ENCODE measurements around the gene IPCEF1. TPM values are rescaled to one million over a fixed set of nuclear protein-coding genes. Genes with fewer than 3 reads are reported as not detected.
"Not testable (repeated sequence)": the region's sequence is repeated elsewhere in the genome, so short reads cannot be mapped to it uniquely, and the experiment has no call there.

The IPCEF1 gene
- total RNA-seq, 5 donors from 2014 or later (not counting 1 experiment from before 2014, with no cell fraction given): 57.6 to 132 (median 69.4) TPM

- Histone ChIP-seq H3K36me3 (ENCODE audit: control insufficient read depth in 2 of 2, extremely low read depth in 1 of 2, insufficient read depth in 1 of 2, low read length in 1 of 2) (peaks cover 20 to 82% of the 10 kb centered on the region in 2 donors), H3K9me3 (no peaks in the 10 kb centered on the region), H3K4me3 (ENCODE audit: control insufficient read depth in 1 of 2, extremely low read depth in 1 of 2, low read length in 1 of 2) (no peak overlapping the region), H3K27me3 (replicated peaks in 1 of 2; ENCODE audit: control insufficient read depth in 2 of 2, extremely low read depth in 1 of 2, insufficient read depth in 2 of 2, low read length in 1 of 2) (no peaks in the 10 kb centered on the region), H3K4me1 (ENCODE audit: control insufficient read depth in 1 of 2, extremely low read depth in 1 of 2, insufficient read depth in 2 of 2, low read length in 2 of 2) (no peaks in the 10 kb centered on the region), H3K27ac (ENCODE audit: low read length) (no peak overlapping the region)
- H3K27me3 Mint-ChIP-seq: no peaks in the 10 kb centered on the region
- no peaks in the 10 kb centered on the region for H3K9me3 Mint-ChIP-seq
- no peak for DNase-seq
- no peak for ATAC-seq (replicated peaks in 1 of 4)
- ChIA-PET CTCF (interaction anchor here in 1 of 2 donors (1.0 kb wide), 1 partner anchor 12 kb away, joined by 3 read pairs; no protein-coding TSS in a partner anchor), POLR2A (no interaction called here)
- no peak overlapping the region for H3K4me3 Mint-ChIP-seq
- H3K36me3 Mint-ChIP-seq: peaks cover 75% of the 10 kb centered on the region
- H3K27ac Mint-ChIP-seq: peak overlapping the region; percentile 31 to 45
- peaks cover 35 to 62% (median 47%) of the 10 kb centered on the region in 3 donors for H3K4me1 Mint-ChIP-seq
- WGBS (ENCODE audit: insufficient coverage): 50% methylated on average over 1 of the region's 4 CpGs
These were observed 149.6 kb downstream of the IPCEF1 start for GRCh38 chr6:154206996-154207395.

DNA sequence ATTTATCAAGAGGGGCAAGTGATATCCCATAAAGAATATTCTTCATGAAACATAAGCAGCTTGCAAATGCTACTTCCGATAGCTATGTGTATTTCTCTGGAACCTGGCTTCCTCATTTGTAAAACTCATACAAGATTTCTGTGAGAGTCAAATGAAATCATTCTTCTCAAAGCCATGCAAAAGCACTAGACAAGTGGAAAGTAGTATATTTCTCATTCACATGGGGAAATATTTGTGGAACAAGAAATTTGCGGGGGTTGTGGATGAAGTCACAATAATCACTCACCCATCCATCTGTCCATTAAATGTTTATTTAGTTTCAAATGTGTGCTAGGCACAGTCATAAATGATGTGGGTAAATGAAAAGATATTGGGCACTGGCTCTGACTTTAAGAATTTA lies 150.5 kb downstream of the IPCEF1 start:
- CTCF ChIA-PET: no interaction called here
- Mint-ChIP-seq H3K36me3 (peaks cover 79% of the 10 kb centered on the region), H3K4me3 (no peak overlapping the region), H3K4me1 (peaks cover 41 to 64% (median 54%) of the 10 kb centered on the region in 3 donors), H3K9me3 (no peaks in the 10 kb centered on the region), H3K27me3 (no peaks in the 10 kb centered on the region), H3K27ac (no peak overlapping the region)
- no peak for DNase-seq
- H3K4me1 ChIP-seq (ENCODE audit: control insufficient read depth in 1 of 2, extremely low read depth in 1 of 2, insufficient read depth in 2 of 2, low read length in 2 of 2): no peaks in the 10 kb centered on the region
- peaks cover 20 to 81% of the 10 kb centered on the region in 2 donors for H3K36me3 ChIP-seq (ENCODE audit: control insufficient read depth in 2 of 2, extremely low read depth in 1 of 2, insufficient read depth in 1 of 2, low read length in 1 of 2)
- no peak overlapping the region for H3K27ac ChIP-seq (ENCODE audit: low read length)
- POLR2A ChIA-PET: no interaction called here
- H3K9me3 ChIP-seq: no peaks in the 10 kb centered on the region
- no peak for ATAC-seq (replicated peaks in 1 of 4)
- no peak overlapping the region for H3K4me3 ChIP-seq (ENCODE audit: control insufficient read depth in 1 of 2, extremely low read depth in 1 of 2, low read length in 1 of 2)
- H3K27me3 ChIP-seq (replicated peaks in 1 of 2; ENCODE audit: control insufficient read depth in 2 of 2, extremely low read depth in 1 of 2, insufficient read depth in 2 of 2, low read length in 1 of 2): no peaks in the 10 kb centered on the region
- whole genome bisulfite sequencing (ENCODE audit: insufficient coverage): no CpG with 5 or more reads among the region's 2 CpGs

GRCh38 chr6:154202958-154203357 lies 153.6 kb downstream of the IPCEF1 start:
- Histone ChIP-seq H3K36me3 (ENCODE audit: control insufficient read depth in 2 of 2, extremely low read depth in 1 of 2, insufficient read depth in 1 of 2, low read length in 1 of 2) (peaks cover 24 to 76% of the 10 kb centered on the region in 2 donors), H3K27me3 (replicated peaks in 1 of 2; ENCODE audit: control insufficient read depth in 2 of 2, extremely low read depth in 1 of 2, insufficient read depth in 2 of 2, low read length in 1 of 2) (no peaks in the 10 kb centered on the region), H3K9me3 (no peaks in the 10 kb centered on the region), H3K4me3 (ENCODE audit: control insufficient read depth in 1 of 2, extremely low read depth in 1 of 2, low read length in 1 of 2) (no peak overlapping the region), H3K27ac (ENCODE audit: low read length) (no peak overlapping the region), H3K4me1 (ENCODE audit: control insufficient read depth in 1 of 2, extremely low read depth in 1 of 2, insufficient read depth in 2 of 2, low read length in 2 of 2) (no peaks in the 10 kb centered on the region)
- Mint-ChIP-seq H3K4me3 (no peak overlapping the region), H3K27ac (peak overlapping the region in 1 of 2 donors; percentile 50), H3K9me3 (no peaks in the 10 kb centered on the region), H3K4me1 (peaks cover 62 to 77% (median 69%) of the 10 kb centered on the region in 3 donors), H3K36me3 (peaks cover 88% of the 10 kb centered on the region), H3K27me3 (no peaks in the 10 kb centered on the region)
- 100% methylated on average over 3 of the region's 6 CpGs for WGBS (ENCODE audit: insufficient coverage)
- DNase-seq (no peak), ATAC-seq (replicated peaks in 1 of 4) (no peak)
- ChIA-PET CTCF (no interaction called here), POLR2A (interaction anchor here in 1 of 2 donors (0.6 kb wide), 1 partner anchor 8 kb away, joined by 6 read pairs; no protein-coding TSS in a partner anchor)

GRCh38 chr6:154202339-154202738 lies 154.3 kb downstream of the IPCEF1 start:
- peaks cover 86% of the 10 kb centered on the region for H3K36me3 Mint-ChIP-seq
- WGBS (ENCODE audit: insufficient coverage): 40% methylated on average over 1 of the region's 3 CpGs
- ChIA-PET POLR2A (no interaction called here), CTCF (no interaction called here)
- H3K9me3 Mint-ChIP-seq: no peaks in the 10 kb centered on the region
- H3K4me3 Mint-ChIP-seq: no peak overlapping the region
- H3K36me3 ChIP-seq (ENCODE audit: control insufficient read depth in 2 of 2, extremely low read depth in 1 of 2, insufficient read depth in 1 of 2, low read length in 1 of 2): peaks cover 18 to 74% of the 10 kb centered on the region in 2 donors
- H3K4me1 ChIP-seq (ENCODE audit: control insufficient read depth in 1 of 2, extremely low read depth in 1 of 2, insufficient read depth in 2 of 2, low read length in 2 of 2): peaks cover 0 to 2% of the 10 kb centered on the region in 2 experiments
- H3K27ac Mint-ChIP-seq: peak overlapping the region in 1 of 2 donors; percentile 21
- no peak for ATAC-seq (replicated peaks in 1 of 4)
- no peaks in the 10 kb centered on the region for H3K27me3 ChIP-seq (replicated peaks in 1 of 2; ENCODE audit: control insufficient read depth in 2 of 2, extremely low read depth in 1 of 2, insufficient read depth in 2 of 2, low read length in 1 of 2)
- peaks cover 68 to 83% (median 69%) of the 10 kb centered on the region in 3 donors for H3K4me1 Mint-ChIP-seq
- H3K9me3 ChIP-seq: no peaks in the 10 kb centered on the region
- H3K4me3 ChIP-seq (ENCODE audit: control insufficient read depth in 1 of 2, extremely low read depth in 1 of 2, low read length in 1 of 2): no peak overlapping the region
- H3K27me3 Mint-ChIP-seq: no peaks in the 10 kb centered on the region
- H3K27ac ChIP-seq (ENCODE audit: low read length): no peak overlapping the region
- DNase-seq: no peak

GRCh38 chr6:154201688-154202087 lies 154.9 kb downstream of the IPCEF1 start:
- 100% methylated on average over 1 of the region's 4 CpGs for WGBS (ENCODE audit: insufficient coverage)
- peaks cover 13 to 73% of the 10 kb centered on the region in 2 donors for H3K36me3 ChIP-seq (ENCODE audit: control insufficient read depth in 2 of 2, extremely low read depth in 1 of 2, insufficient read depth in 1 of 2, low read length in 1 of 2)
- H3K9me3 Mint-ChIP-seq; H3K4me3 Mint-ChIP-seq; H3K27me3 Mint-ChIP-seq; H3K4me1 ChIP-seq (ENCODE audit: control insufficient read depth in 1 of 2, extremely low read depth in 1 of 2, insufficient read depth in 2 of 2, low read length in 2 of 2); H3K4me3 ChIP-seq (ENCODE audit: control insufficient read depth in 1 of 2, extremely low read depth in 1 of 2, low read length in 1 of 2); H3K27ac ChIP-seq (ENCODE audit: low read length); ATAC-seq (replicated peaks in 1 of 4); H3K9me3 ChIP-seq; H3K27me3 ChIP-seq (replicated peaks in 1 of 2; ENCODE audit: control insufficient read depth in 2 of 2, extremely low read depth in 1 of 2, insufficient read depth in 2 of 2, low read length in 1 of 2); DNase-seq; POLR2A ChIA-PET: not testable (repeated sequence)
- peaks cover 67 to 85% (median 70%) of the 10 kb centered on the region in 3 donors for H3K4me1 Mint-ChIP-seq
- CTCF ChIA-PET: interaction anchor here in 1 of 2 donors (0.5 kb wide), 1 partner anchor 18 kb away, joined by 3 read pairs; no protein-coding TSS in a partner anchor
- H3K27ac Mint-ChIP-seq: peak overlapping the region in 1 of 2 donors; percentile 67
- peaks cover 82% of the 10 kb centered on the region for H3K36me3 Mint-ChIP-seq

DNA sequence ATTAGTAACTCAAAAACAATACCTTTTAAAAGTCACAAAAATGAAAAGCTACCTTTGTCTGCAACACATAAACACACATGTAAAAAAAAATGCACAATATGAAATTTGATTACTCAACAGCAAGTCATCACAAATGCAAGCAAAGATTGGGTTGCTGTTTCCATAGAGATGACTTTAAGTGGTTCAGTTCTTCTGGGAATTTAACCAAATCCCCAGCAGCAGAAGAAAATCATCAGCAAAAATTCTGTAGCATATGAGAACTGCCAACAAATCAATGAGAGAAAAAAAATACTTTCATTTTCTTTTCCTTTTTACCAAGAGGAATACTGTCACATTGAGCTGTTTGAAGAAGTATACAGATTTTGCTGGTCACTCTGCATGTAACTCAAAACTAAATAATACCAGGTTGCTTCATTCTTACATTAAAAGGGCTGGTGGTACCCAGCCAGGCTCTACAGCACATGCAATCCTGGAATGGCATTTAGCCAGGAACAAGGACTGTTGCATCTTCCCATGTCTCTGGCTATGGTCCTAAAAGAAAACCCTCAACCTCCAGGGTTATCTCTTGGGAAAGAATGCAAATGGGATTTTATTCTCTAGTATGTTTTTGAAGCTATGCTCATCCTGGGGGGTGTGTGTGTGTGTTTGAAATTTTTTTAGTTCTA lies 159.3 kb downstream of the IPCEF1 start:
- ChIA-PET CTCF (interaction anchor here (0.6 to 1.4 kb wide), 4 partner anchors 35 to 80 kb away, joined by 3 to 8 read pairs (median 4); no protein-coding TSS in a partner anchor), POLR2A (interaction anchor here in 1 of 2 donors (0.6 to 0.7 kb wide), 3 partner anchors 19 to 120 kb away, joined by 3 to 4 read pairs (median 3); no protein-coding TSS in a partner anchor)
- no peak overlapping the region for H3K27ac ChIP-seq (ENCODE audit: low read length)
- no peaks in the 10 kb centered on the region for H3K9me3 ChIP-seq
- peaks cover 0 to 6% (median 0%) of the 10 kb centered on the region in 3 donors for H3K9me3 Mint-ChIP-seq
- H3K4me1 Mint-ChIP-seq: peaks cover 60 to 80% (median 70%) of the 10 kb centered on the region in 3 donors
- no peak overlapping the region for H3K4me3 Mint-ChIP-seq
- peaks cover 73% of the 10 kb centered on the region for H3K36me3 Mint-ChIP-seq
- H3K27ac Mint-ChIP-seq: peak overlapping the region; percentile 27 to 64
- no peak overlapping the region for H3K4me3 ChIP-seq (ENCODE audit: control insufficient read depth in 1 of 2, extremely low read depth in 1 of 2, low read length in 1 of 2)
- no peak for ATAC-seq (replicated peaks in 1 of 4)
- peaks cover 5 to 54% of the 10 kb centered on the region in 2 donors for H3K36me3 ChIP-seq (ENCODE audit: control insufficient read depth in 2 of 2, extremely low read depth in 1 of 2, insufficient read depth in 1 of 2, low read length in 1 of 2)
- H3K27me3 ChIP-seq (replicated peaks in 1 of 2; ENCODE audit: control insufficient read depth in 2 of 2, extremely low read depth in 1 of 2, insufficient read depth in 2 of 2, low read length in 1 of 2): no peaks in the 10 kb centered on the region
- DNase-seq: no peak
- H3K27me3 Mint-ChIP-seq: no peaks in the 10 kb centered on the region
- H3K4me1 ChIP-seq (ENCODE audit: control insufficient read depth in 1 of 2, extremely low read depth in 1 of 2, insufficient read depth in 2 of 2, low read length in 2 of 2): peaks cover 0 to 2% of the 10 kb centered on the region in 2 experiments
